ENCODE measurements around the gene SSH3. TPM values are rescaled to one million over a fixed set of nuclear protein-coding genes. Genes with fewer than 3 reads are reported as not detected.

SSH3 gene
- total and polyA plus RNA-seq, 11 donors, result 8.1 to 23.9 (median 15.8) TPM

- WGBS, 4 donors, result 68 to 76% (median 72%) methylated on average over 5 of the region's 5 CpGs
- ATAC-seq, result no peak
- H3K4me1 ChIP-seq, result peaks cover 50 to 94% (median 90%) of the 10 kb centered on the region in 12 donors
- H3K36me3 ChIP-seq, result peaks cover 0 to 29% (median 2%) of the 10 kb centered on the region in 9 donors
- intact Hi-C loops (cut with DNase I), result loop anchor here in 1 of 10 donors (2.0 kb wide), 1 partner anchor 18 kb away; the partner anchor contains the start of gene ANKRD13D
- TF ChIP-seq POLR2A (IDR thresholded peaks at IDR 0.05) (no peak), CTCF (IDR thresholded peaks at IDR 0.05) (no peak)
- no peaks in the 10 kb centered on the region for H3K9me3 ChIP-seq
- peak overlapping the region in 6 of 12 donors; percentile 29 to 99 (median 96) for H3K4me3 ChIP-seq
- peak overlapping the region in 10 of 12 donors; percentile 78 to 100 (median 90) for H3K27ac ChIP-seq
- no peaks in the 10 kb centered on the region for H3K27me3 ChIP-seq
- peak in 1 of 5 donors; percentile 6 for DNase-seq
Measured at GRCh38 chr11:67271205-67271540, 32.2 kb upstream of the SSH3 start.

GRCh38 chr11:67271541-67272284 lies 31.6 kb upstream of the SSH3 start:
- H3K36me3 ChIP-seq, result peaks cover 0 to 29% (median 2%) of the 10 kb centered on the region in 9 donors
- H3K27me3 ChIP-seq, result no peaks in the 10 kb centered on the region
- peaks cover 52 to 99% (median 96%) of the 10 kb centered on the region in 12 donors for H3K4me1 ChIP-seq
- peak overlapping the region; percentile 47 to 100 (median 88) for H3K27ac ChIP-seq
- intact Hi-C loops (cut with DNase I), result loop anchor here in 1 of 10 donors (2.0 kb wide), 1 partner anchor 17 kb away; the partner anchor contains the start of gene ANKRD13D
- TF ChIP-seq POLR2A (IDR thresholded peaks at IDR 0.05) (no peak), CTCF (IDR thresholded peaks at IDR 0.05) (no peak)
- peak; percentile 17 to 73 (median 37) for DNase-seq
- H3K4me3 ChIP-seq, result peak overlapping the region in 4 of 12 donors; percentile 4 to 98 (median 26)
- no peaks in the 10 kb centered on the region for H3K9me3 ChIP-seq
- 48 to 54% (median 50%) methylated on average over 10 to 19 of the region's 19 CpGs for WGBS, 4 donors
- ATAC-seq, result no peak

- WGBS, 4 donors, result 39 to 62% (median 52%) methylated on average over 14 to 23 of the region's 23 CpGs
- Histone ChIP-seq H3K27me3 (no peaks in the 10 kb centered on the region), H3K9me3 (no peaks in the 10 kb centered on the region), H3K27ac (peak overlapping the region; percentile 47 to 100 (median 88)), H3K36me3 (peaks cover 0 to 29% (median 2%) of the 10 kb centered on the region in 9 donors), H3K4me1 (peaks cover 49 to 100% (median 99%) of the 10 kb centered on the region in 12 donors), H3K4me3 (peak overlapping the region in 2 of 12 donors; percentile 16 to 98)
- TF ChIP-seq CTCF (IDR thresholded peaks at IDR 0.05), result no peak
- no peak for TF ChIP-seq POLR2A (IDR thresholded peaks at IDR 0.05)
- intact Hi-C loops (cut with DNase I), result no loop called here
- DNase-seq (peak; percentile 23 to 70 (median 47)), ATAC-seq (peak in 2 of 4 donors; percentile 3 to 17)
Measured at GRCh38 chr11:67272327-67273259, 30.7 kb upstream of the SSH3 start.
